PC-3 (cell line): Measurements from ENCODE around the gene PIGL. TPM values are rescaled to one million over a fixed set of nuclear protein-coding genes. Genes with fewer than 3 reads are reported as not detected.

Experiments
- ATAC-seq: fragments of 200-7000 bp; cut with Tn5 transposase; 2 replicates; pipeline ENCODE4 v1.9.1; 2020; ENCODE audit warnings: mild to moderate bottlenecking, moderate library complexity
- BruUV-seq: library from RNA; stranded (reverse); fragments of 400-500 nt; replicated peaks from 2 replicates; lab custom pipeline; 2021; lab: Mats Ljungman, UMichigan
- CTCF ChIA-PET: fragments of 300-600 bp; sonication (Branson Sonifier 250); formaldehyde crosslinking; loops from one replicate; lab custom pipeline; 2022; ENCODE audit warnings: antibody characterized with exemption; lab: Charles Lee
- POLR2A ChIA-PET: fragments of 300-600 bp; sonication (Branson Sonifier 250); formaldehyde crosslinking; loops from one replicate; lab custom pipeline; 2022; ENCODE audit warnings: antibody characterized with exemption; ENCODE audit not compliant: unreplicated experiment; lab: Charles Lee
- DNase-seq: peaks from one replicate; pipeline ENCODE4 v3.0.0-alpha.2; 2015
- H2AFZ ChIP-seq: fragments of 300-600 bp; sonication (generic); 2 replicates; pipeline ENCODE4 v1.6.0; 2016; ENCODE audit warnings: antibody characterized with exemption, low read length
- H3F3A ChIP-seq: fragments of 300-600 bp; sonication (generic); one replicate; pipeline ENCODE4 v1.6.0; 2017; ENCODE audit warnings: antibody characterized with exemption, low read length, control low read depth, mild to moderate bottlenecking; ENCODE audit not compliant: unreplicated experiment
- H3K27ac ChIP-seq: fragments of 300-600 bp; sonication (generic); 2 replicates; pipeline ENCODE4 v1.5.1; 2016; ENCODE audit warnings: mild to moderate bottlenecking, low read length
- H3K27me3 ChIP-seq: fragments of 300-600 bp; sonication (generic); 2 replicates; pipeline ENCODE4 v1.6.1; 2016; ENCODE audit warnings: low read length, mixed read lengths
- H3K36me3 ChIP-seq: fragments of 300-600 bp; sonication (generic); 2 replicates; pipeline ENCODE4 v1.6.1; 2016; ENCODE audit warnings: low read depth, mixed run types, low read length, mixed read lengths
- H3K4me1 ChIP-seq: fragments of 300-600 bp; sonication (generic); 2 replicates; pipeline ENCODE4 v1.5.1; 2016; ENCODE audit warnings: low read length; ENCODE audit not compliant: insufficient read depth
- H3K4me2 ChIP-seq: fragments of 300-600 bp; sonication (generic); 2 replicates; pipeline ENCODE4 v1.6.0; 2016; ENCODE audit warnings: low read length
- H3K4me3 ChIP-seq: fragments of 300-600 bp; sonication (generic); 2 replicates; pipeline ENCODE4 v1.5.1; 2016; ENCODE audit warnings: mild to moderate bottlenecking, low read length, mixed read lengths
- H3K79me2 ChIP-seq: fragments of 300-600 bp; sonication (generic); 2 replicates; pipeline ENCODE4 v1.6.1; 2017; ENCODE audit warnings: low read length, mixed read lengths
- H3K9ac ChIP-seq: fragments of 300-600 bp; sonication (generic); 2 replicates; pipeline ENCODE4 v1.6.0; 2016; ENCODE audit warnings: mild to moderate bottlenecking, low read length
- H3K9me2 ChIP-seq: fragments of 300-600 bp; sonication (generic); replicated peaks from 2 replicates; pipeline ENCODE4 v1.6.1; 2016; ENCODE audit warnings: mixed run types, low read length, mixed read lengths
- H3K9me3 ChIP-seq: fragments of 300-600 bp; sonication (generic); 2 replicates; pipeline ENCODE4 v1.6.1; 2016; ENCODE audit warnings: low read length, mixed read lengths
- H4K20me1 ChIP-seq: fragments of 300-600 bp; sonication (generic); 2 replicates; pipeline ENCODE4 v1.6.1; 2016; ENCODE audit warnings: low read length, mixed read lengths
- CTCF ChIP-seq: fragments of 300-600 bp; sonication (generic); conservative IDR thresholded peaks from 2 replicates; pipeline ENCODE4 v1.5.1; 2017; ENCODE audit warnings: antibody characterized with exemption, low read depth, mild to moderate bottlenecking, low read length
- EZH2 ChIP-seq: fragments of 300-600 bp; sonication (generic); IDR thresholded peaks from one replicate; pipeline ENCODE4 v1.6.1; 2017; ENCODE audit warnings: antibody characterized with exemption, mild to moderate bottlenecking, low read length; ENCODE audit not compliant: unreplicated experiment
- EZH2phosphoT487 ChIP-seq: fragments of 300-600 bp; sonication (generic); IDR thresholded peaks from 2 replicates; pipeline ENCODE4 v1.6.1; 2018; ENCODE audit warnings: mild to moderate bottlenecking, antibody characterized with exemption, low read length, borderline replicate concordance
- intact Hi-C: fragments of 100-400 bp; cut with micrococcal nuclease; formaldehyde crosslinking; loops from 2 replicates; pipeline ENCODE4 v1.9.0; 2023
- total RNA-seq: library from RNA; depleted of rRNA; stranded (reverse); fragments of >200 nt; gene quantifications from 2 replicates; pipeline ENCODE4 v1.2.3, GENCODE V29; 2014

Gene PIGL
- total RNA-seq, 1 experiment from 2014 or later = 37.4 TPM

- Histone ChIP-seq H3K4me1 (peaks cover 13% of the 10 kb centered on the region), H3F3A (no peaks in the 10 kb centered on the region), H3K4me2 (peak overlapping the region; percentile 69), H3K9me3 (no peaks in the 10 kb centered on the region), H3K36me3 (peaks cover 18% of the 10 kb centered on the region; the same call in 1 of the 2 replicates), H3K9ac (no peak overlapping the region; the same call in 1 of the 2 replicates), H4K20me1 (no peaks in the 10 kb centered on the region), H3K79me2 (no peaks in the 10 kb centered on the region), H3K27ac (peak overlapping the region; percentile 59), H2AFZ (0 out of 2 replicates have a peak overlapping the region, but pooled peaks have one; percentile 15), H3K27me3 (no peaks in the 10 kb centered on the region), H3K9me2 (no peaks in the 10 kb centered on the region), H3K4me3 (peak overlapping the region; percentile 28; the same call in 1 of the 2 replicates)
- ATAC-seq (peak; percentile 57), DNase-seq (peak; percentile 34)
- no TSS peak for BruUV-seq
- POLR2A ChIA-PET = no interaction called here
- TF ChIP-seq EZH2phosphoT487 (no peak), CTCF (peak; percentile 22; the same call in 1 of the 2 replicates)
- CTCF ChIA-PET = no interaction called here
- intact Hi-C loops = loop anchor here (1.0 kb wide), 1 partner anchor 43 kb away; no protein-coding TSS in a partner anchor
These were observed 112.0 kb downstream of the PIGL start for GRCh38 chr17:16328997-16329396.

GRCh38 chr17:16329519-16330271, 112.7 kb downstream of the PIGL start:
- ATAC-seq (peak; percentile 97), DNase-seq (peak; percentile 87)
- H3F3A ChIP-seq = no peaks in the 10 kb centered on the region
- H2AFZ ChIP-seq = 0 out of 2 replicates have a peak overlapping the region, but pooled peaks have one; percentile 15
- intact Hi-C loops = loop anchor here (1.0 kb wide), 1 partner anchor 43 kb away; no protein-coding TSS in a partner anchor
- no peaks in the 10 kb centered on the region for H4K20me1 ChIP-seq
- no peaks in the 10 kb centered on the region for H3K9me2 ChIP-seq
- H3K27me3 ChIP-seq = no peaks in the 10 kb centered on the region
- H3K79me2 ChIP-seq = no peaks in the 10 kb centered on the region
- H3K4me1 ChIP-seq = peaks cover 13% of the 10 kb centered on the region
- peak overlapping the region; percentile 28; the same call in 1 of the 2 replicates for H3K4me3 ChIP-seq
- no TSS peak for BruUV-seq
- peak overlapping the region; percentile 59 for H3K27ac ChIP-seq
- TF ChIP-seq CTCF (no peak), EZH2phosphoT487 (no peak), EZH2 (no peak)
- peak overlapping the region; percentile 69 for H3K4me2 ChIP-seq
- no peaks in the 10 kb centered on the region for H3K9me3 ChIP-seq
- ChIA-PET POLR2A (no interaction called here), CTCF (no interaction called here)
- H3K9ac ChIP-seq = no peak overlapping the region
- peaks cover 17% of the 10 kb centered on the region; the same call in 1 of the 2 replicates for H3K36me3 ChIP-seq
